Neural crest cell (in vitro differentiated cells): Measurements from ENCODE around the gene SCN1B. TPM values are rescaled to one million over a fixed set of nuclear protein-coding genes. Genes with fewer than 3 reads are reported as not detected.

ENCODE experiments used
- DNase-seq: peaks from one replicate; pipeline ENCODE4 v3.0.0; 2021; ENCODE audit warnings: low read depth, mixed read lengths, low spot score
- H3K27ac Mint-ChIP-seq: one replicate; pipeline ENCODE4 v1.8.0; 2021; ENCODE audit warnings: mild to moderate bottlenecking, mixed read lengths; ENCODE audit not compliant: unreplicated experiment
- H3K27me3 Mint-ChIP-seq: 2 replicates; pipeline ENCODE4 v1.8.0; 2021; ENCODE audit warnings: low read depth, mild to moderate bottlenecking, mixed read lengths
- H3K36me3 Mint-ChIP-seq: 2 replicates; pipeline ENCODE4 v1.8.0; 2021; ENCODE audit warnings: low read depth, mild to moderate bottlenecking, mixed read lengths
- H3K4me1 Mint-ChIP-seq: 2 replicates; pipeline ENCODE4 v1.8.0; 2021; ENCODE audit warnings: mixed read lengths
- H3K4me3 Mint-ChIP-seq: one replicate; pipeline ENCODE4 v1.8.0; 2021; ENCODE audit warnings: mild to moderate bottlenecking, mixed read lengths
- H3K9me3 Mint-ChIP-seq: 2 replicates; pipeline ENCODE4 v1.8.0; 2021; ENCODE audit warnings: mixed read lengths
- CTCF ChIP-seq: fragments of 200-600 bp; sonication (generic); conservative IDR thresholded peaks from 2 replicates; pipeline ENCODE4 v1.5.0; 2021; ENCODE audit warnings: antibody characterized with exemption, mild to moderate bottlenecking
- total RNA-seq: library from RNA; stranded (reverse); gene quantifications from 2 replicates; pipeline ENCODE4 v1.2.1, GENCODE V29; 2021

Gene SCN1B
- total RNA-seq, 1 donor from 2014 or later = 1.7 TPM

- no peaks in the 10 kb centered on the region for H3K4me1 Mint-ChIP-seq
- no peak overlapping the region for H3K4me3 Mint-ChIP-seq
- no peak for TF ChIP-seq CTCF
- no peak for DNase-seq
- no peak overlapping the region for H3K27ac Mint-ChIP-seq
- H3K36me3 Mint-ChIP-seq = peaks cover 25% of the 10 kb centered on the region
- no peaks in the 10 kb centered on the region for H3K9me3 Mint-ChIP-seq
- no peaks in the 10 kb centered on the region for H3K27me3 Mint-ChIP-seq
Observed at GRCh38 chr19:35019144-35019543, 11.1 kb upstream of the SCN1B start.

DNA sequence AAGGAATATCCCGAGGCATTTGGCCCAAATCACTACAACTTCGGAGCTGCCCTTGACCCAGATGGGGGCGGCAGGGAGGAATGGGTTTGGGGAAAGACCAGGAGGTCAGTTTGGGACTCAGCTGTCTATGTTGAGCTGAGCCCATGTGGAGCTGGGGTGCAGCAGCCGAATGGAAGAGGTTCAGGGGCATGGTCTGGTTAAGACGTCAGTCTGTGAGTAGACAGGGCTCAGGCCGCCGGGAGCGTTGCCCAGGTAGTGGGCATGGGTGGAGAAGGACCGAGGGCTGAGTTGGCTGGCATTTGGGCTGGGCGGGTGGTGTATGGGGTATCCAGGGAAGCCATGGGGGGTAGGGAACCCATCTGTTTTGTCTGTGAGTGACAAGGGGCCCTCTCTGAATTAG is 9.3 kb upstream of the SCN1B start:
- Mint-ChIP-seq H3K9me3 (no peaks in the 10 kb centered on the region), H3K27me3 (no peaks in the 10 kb centered on the region), H3K4me3 (no peak overlapping the region), H3K4me1 (no peaks in the 10 kb centered on the region), H3K36me3 (peaks cover 23% of the 10 kb centered on the region), H3K27ac (peak overlapping the region; percentile 93)
- TF ChIP-seq CTCF = no peak
- DNase-seq = no peak

GRCh38 chr19:35021596-35021995 is 8.7 kb upstream of the SCN1B start:
- peaks cover 23% of the 10 kb centered on the region for H3K36me3 Mint-ChIP-seq

GRCh38 chr19:35022460-35022859 is 7.8 kb upstream of the SCN1B start:
- Mint-ChIP-seq H3K27ac (no peak overlapping the region), H3K27me3 (no peaks in the 10 kb centered on the region), H3K4me1 (no peaks in the 10 kb centered on the region), H3K9me3 (no peaks in the 10 kb centered on the region), H3K4me3 (no peak overlapping the region), H3K36me3 (peaks cover 22% of the 10 kb centered on the region)
- no peak for TF ChIP-seq CTCF
- no peak for DNase-seq

More at GRCh38 chr19:35021596-35021995, 8.7 kb upstream of the SCN1B start:
- no peak for TF ChIP-seq CTCF
- no peaks in the 10 kb centered on the region for H3K4me1 Mint-ChIP-seq
- H3K27ac Mint-ChIP-seq = no peak overlapping the region
- no peaks in the 10 kb centered on the region for H3K9me3 Mint-ChIP-seq
- no peak overlapping the region for H3K4me3 Mint-ChIP-seq
- no peak for DNase-seq
- H3K27me3 Mint-ChIP-seq = no peaks in the 10 kb centered on the region

- no peak for TF ChIP-seq CTCF
- Mint-ChIP-seq H3K27ac (no peak overlapping the region), H3K4me3 (no peak overlapping the region), H3K36me3 (peaks cover 19% of the 10 kb centered on the region), H3K9me3 (no peaks in the 10 kb centered on the region), H3K27me3 (peaks cover 8% of the 10 kb centered on the region), H3K4me1 (no peaks in the 10 kb centered on the region)
- no peak for DNase-seq
Observed at GRCh38 chr19:35023428-35023827, 6.8 kb upstream of the SCN1B start.

GRCh38 chr19:35024095-35024494 is 6.2 kb upstream of the SCN1B start:
- no peak overlapping the region for H3K4me3 Mint-ChIP-seq
- H3K9me3 Mint-ChIP-seq = no peaks in the 10 kb centered on the region
- no peak for DNase-seq
- no peaks in the 10 kb centered on the region for H3K4me1 Mint-ChIP-seq
- TF ChIP-seq CTCF = no peak
- peaks cover 18% of the 10 kb centered on the region for H3K36me3 Mint-ChIP-seq
- H3K27ac Mint-ChIP-seq = peak overlapping the region; percentile 14
- peaks cover 9% of the 10 kb centered on the region for H3K27me3 Mint-ChIP-seq
